DOHH2 (cell line): Measurements from ENCODE around the gene NEURL1B.

ENCODE experiments used
- CTCF ChIP-seq: fragments of 200-600 bp; sonication (generic); IDR thresholded peaks from one replicate; pipeline ENCODE4 v1.5.1; 2014; ENCODE audit warnings: antibody characterized with exemption, mild to moderate bottlenecking, low read depth, low read length; ENCODE audit not compliant: poor library complexity, severe bottlenecking
- EZH2phosphoT487 ChIP-seq: fragments of 200-600 bp; sonication (generic); IDR thresholded peaks from 2 replicates; pipeline ENCODE4 v1.6.1; 2017; ENCODE audit warnings: borderline replicate concordance, mild to moderate bottlenecking, antibody characterized with exemption, low read length, moderate library complexity, mixed read lengths

GRCh38 chr5:172635038-172635437 is 6.0 kb upstream of the NEURL1B start:
- TF ChIP-seq CTCF (no peak), EZH2phosphoT487 (no peak)
